ENCODE measurements around the gene TAC4.
A peak's percentile ranks its signal among the peaks of the same experiment; 100 is the strongest.
"Not testable (repeated sequence)": the region's sequence is repeated elsewhere in the genome, so short reads cannot be mapped to it uniquely, and the experiment has no call there.

Gene TAC4

DNA sequence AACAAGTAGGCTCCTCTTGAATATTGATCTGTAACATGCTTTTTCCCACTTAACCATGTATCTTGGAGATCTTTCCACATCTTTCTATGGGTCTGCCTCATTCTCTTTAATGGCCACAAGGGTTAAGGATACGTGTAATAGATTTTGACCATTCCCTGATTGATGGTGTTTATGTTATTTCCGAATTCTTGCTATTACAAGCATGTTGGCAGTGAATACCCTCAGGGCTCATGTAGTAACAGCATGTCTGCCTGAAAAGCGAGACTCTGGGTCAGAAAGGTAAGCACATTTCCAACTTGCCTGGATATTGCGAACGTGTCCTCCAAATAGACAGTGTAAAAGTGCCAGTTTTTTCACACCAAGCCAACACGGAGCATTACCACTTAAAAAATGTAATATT lies 5.0 kb downstream of the TAC4 start:
- DNase-seq (ENCODE audit: low read depth): no peak

DNA sequence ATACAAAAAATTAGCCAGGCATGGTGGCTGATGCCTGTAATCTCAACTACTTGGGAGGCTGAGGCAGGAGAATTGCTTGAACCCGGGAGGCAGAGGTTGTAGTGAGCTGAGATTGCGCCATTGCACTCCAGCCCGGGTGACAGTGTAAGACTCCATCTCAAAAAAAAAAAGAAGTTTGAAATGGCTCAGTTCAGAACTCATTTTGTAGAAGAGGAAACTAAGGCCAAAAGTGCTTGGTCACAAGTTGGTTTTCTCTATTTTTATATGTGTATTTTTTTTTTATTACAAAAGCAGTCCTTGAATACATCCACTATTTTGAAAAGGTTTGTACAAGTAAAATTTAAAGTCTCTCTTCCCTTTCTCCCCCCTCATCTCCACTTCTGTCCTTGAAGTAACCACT lies 5.5 kb downstream of the TAC4 start:
- DNase-seq (ENCODE audit: low read depth): no peak

DNA sequence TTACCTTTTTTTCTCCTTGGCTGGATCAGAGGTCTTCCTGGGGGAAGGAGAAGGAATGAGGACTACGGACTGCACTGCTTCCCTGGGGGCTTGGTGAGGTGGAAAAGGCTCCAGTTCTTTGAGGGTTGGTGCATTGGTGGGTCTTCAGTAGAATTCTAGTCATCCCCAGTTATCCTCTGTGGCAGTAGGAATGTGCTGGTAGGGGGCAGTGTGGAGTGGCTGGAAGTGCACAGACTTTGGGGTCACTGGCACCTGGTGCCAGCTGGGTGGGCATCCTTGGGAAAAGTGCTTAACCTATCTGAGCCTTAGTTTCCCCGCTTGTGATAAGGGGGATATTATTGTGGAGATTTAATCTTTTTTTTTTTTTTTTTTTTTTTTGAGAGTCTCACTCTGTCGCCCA lies 6.3 kb downstream of the TAC4 start:
- DNase-seq (ENCODE audit: low read depth): no peak

DNA sequence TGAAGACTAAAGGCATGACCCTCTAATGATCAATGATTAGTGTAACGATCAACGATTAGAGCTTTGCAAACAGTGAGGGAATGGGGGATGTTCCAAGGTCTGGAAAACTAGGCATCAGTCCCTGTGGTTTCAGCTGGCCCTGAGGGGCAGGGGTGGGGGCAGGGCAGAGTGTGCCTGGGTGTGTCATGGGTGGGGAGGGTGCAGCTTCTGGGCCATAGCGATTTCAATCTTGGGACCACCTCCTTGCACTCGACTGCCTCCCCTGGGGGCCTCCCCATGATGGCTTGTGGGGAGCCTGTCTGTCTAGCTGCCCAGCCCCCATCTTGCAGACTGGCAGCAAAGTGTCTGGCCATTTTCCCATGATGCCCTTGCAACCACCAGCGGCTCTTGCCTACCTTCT lies 8.4 kb downstream of the TAC4 start:
- DNase-seq (ENCODE audit: low read depth): no peak

DNA sequence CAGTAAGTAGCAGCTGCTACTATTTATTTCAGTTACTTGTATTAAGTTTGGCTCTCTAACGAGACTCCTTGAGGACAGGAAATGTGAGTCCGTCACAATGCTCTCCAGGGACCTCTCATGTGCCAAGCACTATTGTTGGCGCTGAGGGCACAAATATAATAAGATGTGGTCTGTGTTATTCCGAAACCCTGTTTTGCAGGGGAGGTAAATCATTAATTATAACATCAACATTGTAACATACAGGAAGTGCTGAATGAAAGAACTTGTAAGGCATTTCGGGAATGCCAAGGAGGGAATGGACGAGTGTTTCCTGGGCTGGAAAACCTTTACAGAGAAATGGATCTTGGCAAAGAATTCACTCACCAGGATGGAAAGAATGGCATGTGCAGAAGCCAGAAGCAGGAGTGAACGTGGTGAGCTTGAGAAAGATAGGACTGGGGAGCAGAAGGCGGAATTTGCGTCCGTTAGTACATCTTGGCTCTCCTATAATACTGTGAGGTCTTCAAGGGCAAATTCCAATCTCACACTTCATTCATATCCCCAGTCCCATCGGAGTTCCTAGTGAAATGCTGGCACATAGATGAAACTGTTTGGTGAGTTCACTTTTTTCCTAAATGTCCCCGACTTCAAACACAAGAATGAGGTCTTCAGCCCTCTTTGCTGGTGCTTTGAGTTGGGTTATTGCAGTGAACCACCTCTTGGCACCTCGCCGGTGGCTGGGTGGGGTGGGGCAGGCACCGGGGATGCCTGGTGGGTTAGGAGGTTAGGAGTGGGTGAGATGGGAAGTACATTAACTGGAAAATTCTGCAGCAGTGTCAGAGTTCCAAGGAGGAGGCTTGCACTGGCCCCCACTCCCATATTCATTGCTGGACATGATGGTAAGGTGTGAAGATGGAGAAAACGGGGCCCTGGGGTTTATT lies 11.5 kb downstream of the TAC4 start:
- no peak for DNase-seq (ENCODE audit: low read depth)

DNA sequence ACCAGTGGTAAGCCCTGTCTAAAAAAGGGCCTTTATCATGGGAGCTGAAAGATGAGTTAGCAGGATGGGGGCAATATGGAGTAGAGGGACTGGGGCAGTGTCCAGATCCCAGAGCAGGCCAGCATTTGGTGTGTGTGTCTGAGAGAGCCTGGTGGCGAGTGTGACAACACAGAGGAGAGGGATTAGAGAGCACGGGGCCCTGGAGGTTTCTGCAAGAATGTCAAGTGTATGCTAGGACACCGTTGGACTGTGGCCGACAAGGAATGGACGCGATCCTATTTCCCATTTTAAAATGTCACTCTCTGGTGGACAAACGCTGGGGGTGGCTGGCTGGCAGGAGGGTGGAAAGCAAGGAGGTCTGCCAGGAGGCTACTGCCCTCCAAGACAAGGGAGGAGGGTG lies 12.4 kb downstream of the TAC4 start:
- DNase-seq (ENCODE audit: low read depth): no peak

DNA sequence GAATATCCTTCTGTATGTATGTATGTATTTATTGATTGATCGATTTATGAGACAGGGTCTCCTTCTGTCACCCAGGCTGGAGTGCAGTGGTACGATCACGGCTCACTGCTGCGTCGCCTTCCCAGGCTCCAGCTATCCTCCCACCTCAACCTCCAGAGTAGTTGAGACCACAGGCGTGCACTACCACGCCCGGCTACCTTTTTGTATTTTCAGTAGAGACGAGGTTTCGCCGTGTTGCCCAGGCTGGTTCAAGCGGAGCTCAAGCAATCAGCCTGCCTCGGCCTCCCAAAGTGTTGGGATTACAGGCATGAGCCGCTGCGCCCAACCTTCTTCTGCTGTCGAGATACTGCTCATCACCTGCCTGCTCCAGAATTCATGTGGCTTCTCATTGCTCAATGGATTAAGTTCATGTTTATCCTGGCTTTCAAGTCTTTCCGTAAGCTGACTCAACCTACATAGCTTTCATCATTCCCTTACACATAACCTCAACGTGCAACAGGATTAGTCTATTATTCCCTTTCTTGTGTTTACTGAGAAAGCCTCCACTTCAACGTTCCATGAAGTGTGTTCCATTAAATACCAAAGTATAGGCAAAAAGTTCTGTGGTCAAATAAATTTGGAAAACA lies 13.6 kb downstream of the TAC4 start:
- no peak for DNase-seq (ENCODE audit: low read depth)

DNA sequence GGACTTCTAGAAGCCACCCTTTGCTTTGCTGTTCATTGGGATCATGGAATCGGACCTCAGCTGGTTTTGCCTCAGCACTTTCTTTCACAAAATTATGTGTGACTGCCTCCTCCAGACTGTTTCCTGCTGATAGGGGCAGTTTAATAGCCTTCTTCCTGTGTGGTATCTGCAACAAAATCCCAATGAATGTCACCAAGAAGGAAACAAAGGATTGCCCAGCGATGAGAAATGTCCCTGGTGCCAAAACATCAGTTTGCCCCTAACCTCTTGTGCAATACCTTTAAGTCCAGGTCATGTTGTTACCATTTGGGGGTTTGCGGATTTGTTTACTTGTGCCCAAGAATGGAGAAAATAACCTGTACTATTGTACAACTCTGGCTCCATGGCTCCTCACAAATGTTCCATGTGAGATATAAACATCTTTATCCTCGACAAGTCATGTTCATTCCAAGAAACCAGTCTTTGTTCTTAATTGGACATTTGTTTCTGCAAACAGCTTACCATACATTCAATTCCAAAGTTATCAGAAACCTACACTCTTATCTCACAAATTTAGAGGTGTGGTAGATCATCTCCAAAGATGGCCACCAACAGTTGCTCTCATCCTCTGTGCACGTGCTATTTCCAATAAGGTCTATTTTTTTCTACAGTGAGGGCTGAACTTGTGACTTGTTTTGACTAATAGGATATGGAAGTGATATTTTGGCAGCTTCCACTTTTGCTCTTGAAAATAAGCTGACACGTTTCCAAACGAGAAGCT lies 14.8 kb downstream of the TAC4 start:
- DNase-seq (ENCODE audit: low read depth): no peak

DNA sequence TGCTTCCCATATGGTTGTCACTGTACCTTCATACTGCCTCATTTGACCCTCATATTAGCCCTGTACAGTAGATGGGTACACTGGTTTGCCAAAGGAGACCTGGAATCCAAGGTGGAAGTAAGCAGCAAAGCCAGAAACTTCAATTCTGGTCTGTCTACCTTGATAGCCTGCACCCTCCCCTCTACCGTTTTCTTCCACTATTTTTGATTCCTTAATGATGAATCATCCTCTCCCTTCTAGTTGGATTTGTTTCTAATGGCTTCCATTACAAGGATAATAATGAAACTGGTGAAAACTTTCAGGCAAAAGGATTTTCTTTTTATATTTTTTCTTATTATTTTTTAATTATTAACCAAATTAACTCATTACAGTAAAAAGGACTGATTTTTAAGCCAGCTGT lies 17.3 kb downstream of the TAC4 start:
- DNase-seq (ENCODE audit: low read depth): no peak

DNA sequence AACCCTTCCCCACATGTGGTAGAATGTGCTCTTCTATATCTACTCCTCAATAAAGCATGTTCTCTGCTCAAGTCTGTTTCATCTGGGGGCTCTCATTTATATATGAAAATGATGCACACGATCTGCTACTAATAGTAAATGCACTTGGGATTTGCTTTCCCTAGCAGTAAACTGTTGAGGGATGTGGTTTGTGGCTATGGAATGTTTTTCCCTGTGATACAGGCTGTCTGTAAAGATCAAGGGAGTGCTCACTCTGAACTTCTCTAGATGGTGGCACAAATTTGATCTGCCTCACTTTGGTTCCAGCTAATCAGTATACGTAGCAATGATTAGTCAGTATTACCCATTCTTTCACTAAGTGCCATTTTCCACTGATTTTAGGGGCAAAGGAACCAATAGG lies 18.8 kb downstream of the TAC4 start:
- no peak for DNase-seq (ENCODE audit: low read depth)

DNA sequence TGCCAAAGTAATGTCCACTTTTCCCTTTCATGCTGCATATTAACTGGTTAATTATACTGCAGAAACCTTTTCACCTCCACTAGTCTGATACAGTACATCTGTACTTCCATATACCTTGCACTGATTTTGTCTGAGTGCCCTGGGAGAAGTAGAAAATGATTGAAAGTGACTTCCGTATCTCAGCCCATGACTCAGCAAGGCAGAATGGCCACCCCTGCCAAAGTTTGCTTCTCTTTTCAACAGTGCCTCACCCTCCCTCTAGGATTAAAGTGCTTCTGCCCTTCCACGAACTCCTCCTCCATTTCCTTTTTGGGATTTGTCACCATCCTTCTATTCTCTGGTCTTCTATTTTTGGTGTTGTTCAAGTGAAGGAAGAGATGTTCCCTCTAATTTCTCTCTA lies 19.5 kb downstream of the TAC4 start:
- not testable (repeated sequence) for DNase-seq (ENCODE audit: low read depth)

DNA sequence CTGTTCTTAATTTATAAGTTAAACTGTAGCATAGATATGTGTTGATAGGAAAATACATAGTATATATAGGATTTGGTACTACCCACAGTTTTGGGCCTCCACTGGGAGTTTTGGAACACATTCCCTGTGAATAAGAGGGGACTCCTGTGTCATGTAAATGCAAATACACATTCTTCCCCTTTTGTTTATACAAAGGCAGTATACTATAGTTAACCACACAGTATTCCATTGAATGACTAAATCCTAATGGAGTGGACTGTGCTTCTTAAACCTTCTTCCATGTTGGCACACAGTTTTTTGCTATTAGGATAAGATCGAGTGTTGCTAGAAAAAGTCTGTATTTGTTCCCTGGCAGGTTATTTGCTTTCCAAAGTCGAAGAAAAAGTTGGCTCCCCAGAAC lies 22.2 kb downstream of the TAC4 start:
- no peak for DNase-seq (ENCODE audit: low read depth)

DNA sequence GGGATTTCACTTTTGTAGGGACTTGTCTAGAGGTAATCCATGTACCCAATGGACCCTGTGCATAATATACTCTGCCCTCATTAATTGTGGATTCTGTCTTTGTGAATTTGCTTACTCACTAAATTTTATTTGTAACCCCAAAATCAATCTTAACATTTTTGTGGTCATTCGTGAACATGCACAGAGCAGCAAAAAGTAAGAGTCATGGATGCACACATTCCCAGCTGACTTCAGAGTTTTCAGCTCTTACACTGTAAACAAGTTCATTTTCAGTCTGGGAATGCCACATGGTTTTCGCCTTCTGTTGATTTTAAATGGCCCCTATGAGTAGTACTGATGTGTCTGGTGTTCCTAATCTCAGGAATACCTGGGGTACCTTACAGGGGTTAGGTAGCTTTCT lies 24.3 kb downstream of the TAC4 start:
- DNase-seq (ENCODE audit: low read depth): no peak

DNA sequence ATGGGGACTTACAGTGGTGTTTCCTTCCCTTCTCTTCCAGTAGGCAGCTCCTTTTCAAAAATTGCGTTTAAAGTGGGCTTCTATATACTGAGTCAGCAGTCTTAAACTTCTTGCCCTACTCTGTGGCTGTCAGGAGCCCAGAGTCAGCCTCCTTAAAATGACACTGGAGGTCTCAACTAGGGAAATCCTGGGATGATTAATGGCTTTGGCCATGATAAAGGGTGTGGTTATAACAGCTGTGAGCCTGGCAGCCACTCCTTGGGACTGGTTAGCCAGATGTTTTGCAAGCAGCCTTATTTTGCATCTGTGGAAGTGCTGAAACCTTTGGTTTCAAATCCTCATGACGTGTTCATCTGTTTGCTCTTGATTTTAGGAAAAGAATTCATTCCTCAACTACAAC lies 25.0 kb downstream of the TAC4 start:
- no peak for DNase-seq (ENCODE audit: low read depth)

DNA sequence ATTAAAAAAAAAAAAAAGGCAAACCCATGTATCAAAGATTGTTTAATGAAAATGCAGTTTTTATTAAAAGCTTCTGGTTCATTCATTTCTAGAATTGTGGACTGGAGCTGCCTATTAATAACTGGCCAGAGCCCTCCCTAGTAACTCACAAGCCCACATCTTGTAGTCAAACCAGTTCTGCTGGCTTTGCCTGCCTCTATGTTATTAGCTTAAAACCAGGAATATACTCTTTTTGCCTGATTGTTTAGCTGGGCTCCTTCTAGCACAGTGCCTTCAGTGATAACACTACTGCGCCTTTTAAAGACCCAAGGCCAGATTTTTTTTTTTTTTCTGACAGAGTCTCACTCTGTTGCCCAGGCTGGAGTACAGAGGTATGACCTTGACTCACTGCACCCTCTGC lies 26.0 kb downstream of the TAC4 start:
- no peak for DNase-seq (ENCODE audit: low read depth)

DNA sequence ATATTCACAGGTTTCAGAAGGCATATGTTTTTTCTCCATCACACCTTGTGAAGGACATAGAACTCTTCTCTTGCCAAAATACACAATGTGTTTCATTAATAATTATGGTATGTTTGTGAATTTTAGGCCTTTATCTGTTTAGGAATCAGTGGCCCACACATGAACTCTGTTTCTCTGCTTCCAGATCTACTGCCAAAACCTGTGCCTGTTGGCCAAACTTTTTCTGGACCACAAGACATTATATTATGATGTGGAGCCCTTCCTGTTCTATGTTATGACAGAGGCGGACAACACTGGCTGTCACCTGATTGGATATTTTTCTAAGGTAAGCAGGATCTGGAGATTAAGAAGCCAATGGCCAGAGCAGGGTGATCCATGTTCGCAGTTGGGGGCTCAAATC lies 26.4 kb downstream of the TAC4 start:
- no peak for DNase-seq (ENCODE audit: low read depth)

DNA sequence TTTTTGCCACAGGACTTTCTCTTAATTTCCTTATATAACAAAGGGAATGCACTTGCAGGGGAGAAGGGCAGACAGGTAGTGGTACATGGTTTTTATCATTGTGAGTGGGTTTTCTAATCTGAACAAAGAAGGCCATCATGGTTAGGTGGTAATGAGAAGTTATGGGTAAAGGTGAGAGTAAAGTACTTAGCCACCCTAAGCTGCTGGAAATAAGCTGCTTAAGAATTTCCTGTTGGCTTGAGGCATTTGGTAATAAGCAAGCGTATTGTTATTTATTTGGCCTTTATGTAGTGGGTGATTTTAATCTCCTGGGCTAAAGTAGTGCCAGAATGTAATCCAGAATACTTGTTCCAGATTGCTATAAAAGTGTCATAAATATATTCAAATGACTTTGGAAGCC lies 27.1 kb downstream of the TAC4 start:
- no peak for DNase-seq (ENCODE audit: low read depth)

DNA sequence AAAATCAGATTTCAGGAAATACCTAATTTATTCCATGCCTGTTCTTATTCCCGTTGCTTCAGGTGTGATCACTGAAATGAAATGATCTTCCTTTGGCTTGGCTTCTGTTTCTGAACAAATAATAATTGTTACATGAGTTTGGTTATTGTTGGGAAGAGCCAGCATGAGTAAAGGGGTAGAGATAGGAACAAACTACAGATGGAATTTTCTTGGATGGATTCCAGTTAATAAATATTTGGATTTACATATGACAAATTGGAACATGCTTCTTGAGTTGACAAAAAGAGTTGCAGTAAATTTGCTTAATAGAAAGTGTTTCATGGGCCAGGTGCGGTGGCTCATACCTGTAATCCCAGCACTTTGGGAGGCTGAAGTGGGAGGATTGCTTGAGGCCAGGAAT lies 28.2 kb downstream of the TAC4 start:
- DNase-seq (ENCODE audit: low read depth): no peak

DNA sequence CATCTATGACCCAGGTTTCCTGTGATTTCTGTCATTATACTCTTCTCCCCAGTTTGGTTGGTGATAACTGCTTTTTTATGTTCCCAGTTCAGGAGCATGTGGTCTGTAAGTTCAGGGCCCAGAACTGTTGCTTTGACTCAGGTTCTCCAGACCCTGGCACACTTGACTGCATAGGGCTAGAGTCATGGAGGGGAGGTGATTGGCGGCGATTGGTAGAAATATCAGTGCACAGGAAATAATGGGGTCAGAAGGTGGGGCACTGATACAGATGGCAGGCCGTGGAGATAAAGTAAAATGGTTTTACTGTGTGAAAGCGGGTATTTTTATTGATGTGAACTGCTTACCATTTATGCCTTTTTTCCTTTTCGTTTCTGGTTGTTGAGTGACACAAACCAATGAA lies 28.7 kb downstream of the TAC4 start:
- no peak for DNase-seq (ENCODE audit: low read depth)

DNA sequence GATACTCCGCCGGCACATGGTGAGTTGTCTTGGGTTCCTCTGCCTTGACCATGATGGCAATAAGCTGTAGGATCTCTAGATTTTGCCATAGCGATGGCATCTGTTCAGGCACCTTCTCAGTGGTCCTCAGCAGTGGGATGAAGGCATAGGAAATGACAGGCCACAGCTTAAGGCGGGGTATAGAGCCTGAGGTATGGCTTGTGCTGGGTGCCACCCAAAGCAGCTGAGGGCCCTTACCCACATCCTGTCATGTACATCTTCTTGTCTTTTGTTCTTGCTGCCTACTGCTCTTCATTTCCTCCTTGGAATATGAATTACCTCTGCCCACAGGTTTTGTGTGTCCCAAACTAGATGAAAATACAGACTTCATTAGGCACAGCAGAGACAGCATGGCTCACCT lies 29.9 kb downstream of the TAC4 start:
- peak; percentile 47 for DNase-seq (ENCODE audit: low read depth)

DNA sequence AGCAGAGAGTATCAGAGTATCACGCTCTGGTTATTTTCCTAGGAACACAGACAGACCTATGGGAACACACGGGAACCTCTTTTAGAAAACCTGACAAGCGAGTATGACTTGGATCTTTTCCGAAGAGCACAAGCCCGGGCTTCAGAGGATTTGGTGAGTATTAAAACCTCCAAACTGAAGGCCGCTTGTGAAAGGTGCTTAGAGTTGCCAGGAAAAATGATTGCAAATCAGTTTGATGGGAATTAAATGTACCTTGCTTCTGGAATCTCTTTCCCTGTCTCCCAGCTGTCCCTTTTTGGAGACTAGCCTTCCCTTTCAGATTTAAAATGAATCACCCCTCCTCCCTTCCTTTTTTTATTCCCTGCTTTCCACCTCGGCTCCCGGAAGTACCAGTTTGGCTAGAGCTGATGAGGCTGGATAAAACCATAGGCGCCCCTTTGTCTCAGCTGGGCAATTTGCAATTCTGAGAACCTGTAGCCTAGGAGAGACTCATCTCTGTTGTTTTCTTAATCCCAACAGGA lies 32.0 kb downstream of the TAC4 start:
- no peak for DNase-seq (ENCODE audit: low read depth)

DNA sequence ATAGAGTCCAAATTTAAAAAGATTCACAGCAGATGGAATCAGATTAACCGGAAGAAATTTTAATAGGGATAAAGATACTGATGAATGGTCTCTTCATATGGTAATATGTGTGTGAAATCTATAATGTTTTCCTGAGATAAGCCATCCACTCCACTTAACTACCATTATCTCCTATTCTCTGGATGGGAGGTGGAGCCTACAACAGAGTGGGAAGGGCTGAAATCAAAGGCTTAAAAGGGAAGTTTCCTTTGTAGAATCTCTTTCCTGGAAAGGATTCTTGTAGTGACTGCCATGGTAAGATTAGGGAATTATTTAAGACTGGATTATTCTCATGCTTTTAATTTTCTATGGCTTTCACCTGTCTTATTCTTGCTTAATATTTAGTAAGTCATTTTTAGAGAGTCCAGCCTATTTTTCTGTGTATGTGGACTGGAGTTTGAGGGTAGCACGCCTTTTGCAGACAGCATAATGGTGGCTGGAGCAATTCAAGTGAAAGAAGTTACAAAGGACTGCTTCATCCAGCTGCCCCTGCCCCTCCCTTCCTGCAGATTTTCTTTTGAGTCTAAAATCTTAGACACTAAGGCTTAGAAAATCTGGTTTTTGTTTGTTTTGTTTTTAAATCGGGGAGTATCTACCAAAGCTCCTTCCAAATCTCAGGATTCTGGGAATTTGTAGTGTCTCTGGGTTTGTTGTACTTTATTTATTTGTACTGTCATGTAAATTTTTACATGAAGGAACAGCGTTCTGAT lies 32.9 kb downstream of the TAC4 start:
- DNase-seq (ENCODE audit: low read depth): no peak
